OCI-LY1 (cell line): ENCODE results near the gene CACNA1I.

Source experiments
- EZH2 ChIP-seq: fragments of 200-600 bp; sonication (generic), shearing (Covaris generic); IDR thresholded peaks from 2 replicates; pipeline ENCODE4 v1.8.0; 2017; ENCODE audit warnings: borderline replicate concordance, mixed run types, mild to moderate bottlenecking, antibody characterized with exemption, low read length, moderate library complexity, mixed read lengths
- TF ChIP-seq, protein P1 (sequence below): fragments of 200-600 bp; sonication (generic), shearing (Covaris generic); IDR thresholded peaks from 2 replicates; pipeline ENCODE4 v1.5.1; 2017; ENCODE audit warnings: mild to moderate bottlenecking, antibody characterized with exemption, low read length, moderate library complexity, mixed read lengths

DNA sequence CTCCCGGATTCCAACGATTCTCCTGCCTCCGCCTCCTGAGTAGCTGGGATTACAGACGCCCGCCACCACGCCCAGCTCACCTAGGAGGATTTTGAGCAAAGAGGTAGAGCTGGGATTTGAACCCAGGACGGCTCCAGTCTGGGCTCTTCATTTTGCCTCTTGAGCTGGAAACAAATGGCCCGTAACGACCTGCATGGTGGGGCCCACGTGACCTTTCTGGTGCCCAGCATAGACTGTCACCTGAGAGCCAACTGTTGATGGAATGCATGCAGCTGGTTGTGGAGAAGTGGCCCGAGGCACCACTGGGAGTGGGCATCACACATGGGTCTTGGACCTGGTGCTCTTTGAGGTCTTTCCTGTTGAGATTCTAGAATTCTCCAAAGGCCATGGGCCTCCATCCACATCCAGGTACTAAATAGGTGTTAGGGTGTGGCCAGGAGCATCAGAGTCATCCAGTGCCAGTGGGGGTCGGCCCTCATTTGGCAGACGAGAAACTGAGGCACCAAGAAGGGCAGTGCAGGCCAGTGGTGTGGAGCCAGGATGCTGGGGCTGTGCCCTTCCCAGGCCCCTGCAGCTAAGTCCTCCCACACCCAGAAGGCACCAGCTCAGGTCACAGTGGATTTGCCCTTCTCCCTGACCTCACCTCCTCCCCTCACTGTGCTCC lies 46.3 kb upstream of the CACNA1I start:
- TF ChIP-seq, protein P1, sequence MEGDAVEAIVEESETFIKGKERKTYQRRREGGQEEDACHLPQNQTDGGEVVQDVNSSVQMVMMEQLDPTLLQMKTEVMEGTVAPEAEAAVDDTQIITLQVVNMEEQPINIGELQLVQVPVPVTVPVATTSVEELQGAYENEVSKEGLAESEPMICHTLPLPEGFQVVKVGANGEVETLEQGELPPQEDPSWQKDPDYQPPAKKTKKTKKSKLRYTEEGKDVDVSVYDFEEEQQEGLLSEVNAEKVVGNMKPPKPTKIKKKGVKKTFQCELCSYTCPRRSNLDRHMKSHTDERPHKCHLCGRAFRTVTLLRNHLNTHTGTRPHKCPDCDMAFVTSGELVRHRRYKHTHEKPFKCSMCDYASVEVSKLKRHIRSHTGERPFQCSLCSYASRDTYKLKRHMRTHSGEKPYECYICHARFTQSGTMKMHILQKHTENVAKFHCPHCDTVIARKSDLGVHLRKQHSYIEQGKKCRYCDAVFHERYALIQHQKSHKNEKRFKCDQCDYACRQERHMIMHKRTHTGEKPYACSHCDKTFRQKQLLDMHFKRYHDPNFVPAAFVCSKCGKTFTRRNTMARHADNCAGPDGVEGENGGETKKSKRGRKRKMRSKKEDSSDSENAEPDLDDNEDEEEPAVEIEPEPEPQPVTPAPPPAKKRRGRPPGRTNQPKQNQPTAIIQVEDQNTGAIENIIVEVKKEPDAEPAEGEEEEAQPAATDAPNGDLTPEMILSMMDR: no peak
- no peak for TF ChIP-seq EZH2
